H9 (cell line): Measurements from ENCODE around the gene B3GAT3. TPM values are rescaled to one million over a fixed set of nuclear protein-coding genes. Genes with fewer than 3 reads are reported as not detected.

Experiments
- DNase-seq: peaks from one replicate; pipeline ENCODE4 v3.0.0-alpha.2; 2017
- H2AFZ ChIP-seq: one replicate; pipeline ENCODE4 v1.6.1; 2013; ENCODE audit warnings: mild to moderate bottlenecking, low read length, control low read depth, moderate library complexity
- H2AK5ac ChIP-seq: 2 replicates; pipeline ENCODE4 v1.6.1; 2013; ENCODE audit warnings: low read length, control low read depth, mixed read lengths; ENCODE audit not compliant: insufficient read length
- H2BK120ac ChIP-seq: one replicate; pipeline ENCODE4 v1.6.1; 2013; ENCODE audit warnings: low read depth, mild to moderate bottlenecking, low read length, control low read depth, inconsistent platforms; ENCODE audit not compliant: poor library complexity, severe bottlenecking
- H2BK12ac ChIP-seq: 2 replicates; pipeline ENCODE4 v1.6.1; 2013; ENCODE audit warnings: low read length, control low read depth, mixed read lengths, low read depth; ENCODE audit not compliant: insufficient read length
- H2BK15ac ChIP-seq: 2 replicates; pipeline ENCODE4 v1.6.1; 2013; ENCODE audit warnings: low read depth, low read length, control low read depth
- H2BK20ac ChIP-seq: one replicate; pipeline ENCODE4 v1.6.1; 2013; ENCODE audit warnings: low read depth, mild to moderate bottlenecking, low read length, control low read depth, inconsistent platforms; ENCODE audit not compliant: poor library complexity, severe bottlenecking
- H2BK5ac ChIP-seq: 2 replicates; pipeline ENCODE4 v1.6.1; 2013; ENCODE audit warnings: low read length, control low read depth, mixed read lengths; ENCODE audit not compliant: insufficient read length
- H3K14ac ChIP-seq: 2 replicates; pipeline ENCODE4 v1.6.1; 2013; ENCODE audit warnings: low read length, control low read depth; ENCODE audit not compliant: insufficient read depth
- H3K18ac ChIP-seq: 2 replicates; pipeline ENCODE4 v1.6.1; 2013; ENCODE audit warnings: low read depth, mild to moderate bottlenecking, mixed read lengths, low read length, control low read depth; ENCODE audit not compliant: insufficient read length
- H3K23ac ChIP-seq: 2 replicates; pipeline ENCODE4 v1.6.1; 2013; ENCODE audit warnings: low read length, control low read depth, mixed read lengths, low read depth; ENCODE audit not compliant: insufficient read length
- H3K23me2 ChIP-seq: 2 replicates; pipeline ENCODE4 v1.6.1; 2013; ENCODE audit warnings: low read depth, mild to moderate bottlenecking, mixed read lengths, low read length, control low read depth; ENCODE audit not compliant: insufficient read length, poor library complexity, severe bottlenecking
- H3K27ac ChIP-seq: 2 replicates; pipeline ENCODE4 v1.5.1; 2013; ENCODE audit warnings: low read length, control low read depth, mixed read lengths, low read depth; ENCODE audit not compliant: insufficient read length
- H3K27me3 ChIP-seq: 2 replicates; pipeline ENCODE4 v1.6.1; 2013; ENCODE audit warnings: low read length, control low read depth, inconsistent platforms; ENCODE audit not compliant: insufficient read depth
- H3K4ac ChIP-seq: 2 replicates; pipeline ENCODE4 v1.6.1; 2013; ENCODE audit warnings: low read depth, mild to moderate bottlenecking, control low read depth, inconsistent platforms, low read length, moderate library complexity
- H3K4me1 ChIP-seq: 2 replicates; pipeline ENCODE4 v1.6.1; 2013; ENCODE audit warnings: low read length, control low read depth, inconsistent platforms; ENCODE audit not compliant: insufficient read depth
- H3K4me2 ChIP-seq: 2 replicates; pipeline ENCODE4 v1.6.1; 2013; ENCODE audit warnings: low read length, control low read depth, mixed read lengths; ENCODE audit not compliant: insufficient read length, insufficient read depth
- H3K56ac ChIP-seq: 2 replicates; pipeline ENCODE4 v1.6.1; 2013; ENCODE audit warnings: low read depth, mild to moderate bottlenecking, mixed read lengths, low read length, control low read depth; ENCODE audit not compliant: insufficient read length
- H3K79me1 ChIP-seq: 2 replicates; pipeline ENCODE4 v1.6.1; 2013; ENCODE audit warnings: low read depth, mild to moderate bottlenecking, moderate library complexity, low read length, control low read depth, inconsistent platforms; ENCODE audit not compliant: insufficient read depth, poor library complexity, severe bottlenecking
- H3K79me2 ChIP-seq: 2 replicates; pipeline ENCODE4 v1.6.1; 2013; ENCODE audit warnings: low read length, control low read depth, inconsistent platforms; ENCODE audit not compliant: insufficient read depth
- H3K9ac ChIP-seq: 2 replicates; pipeline ENCODE4 v1.6.1; 2013; ENCODE audit warnings: low read length, control low read depth, mixed read lengths; ENCODE audit not compliant: insufficient read length; ENCODE audit errors: extremely low read depth
- H3K9me3 ChIP-seq: one replicate; pipeline ENCODE4 v1.6.1; 2013; ENCODE audit warnings: low read depth, low read length, inconsistent platforms; ENCODE audit not compliant: control insufficient read depth
- H3T11ph ChIP-seq: one replicate; pipeline ENCODE4 v1.6.1; 2013; ENCODE audit warnings: mild to moderate bottlenecking, low read length, control low read depth, inconsistent platforms
- H4K20me1 ChIP-seq: one replicate; pipeline ENCODE4 v1.6.1; 2013; ENCODE audit not compliant: control insufficient read depth, insufficient read length, insufficient read depth
- H4K5ac ChIP-seq: 2 replicates; pipeline ENCODE4 v1.6.1; 2013; ENCODE audit warnings: low read depth, mild to moderate bottlenecking, mixed read lengths, low read length, control low read depth; ENCODE audit not compliant: insufficient read length
- H4K8ac ChIP-seq: replicated peaks from 2 replicates; pipeline ENCODE4 v1.6.1; 2013; ENCODE audit warnings: low read length, control low read depth, mixed read lengths, low read depth; ENCODE audit not compliant: insufficient read length
- H4K91ac ChIP-seq: 2 replicates; pipeline ENCODE4 v1.6.1; 2013; ENCODE audit warnings: low read depth, mild to moderate bottlenecking, moderate library complexity, mixed read lengths, low read length, control low read depth; ENCODE audit not compliant: insufficient read length
- H3K27ac Mint-ChIP-seq, 3 experiments: 2 replicates in 2 of 3; 3 replicates in 1 of 3; pipeline ENCODE4 v1.8.0; 2020 to 2021; ENCODE audit warnings: mixed read lengths in 3 of 3, mild to moderate bottlenecking in 1 of 3, moderate library complexity in 1 of 3
- H3K27me3 Mint-ChIP-seq: 2 replicates; pipeline ENCODE4 v1.8.0; 2021; ENCODE audit warnings: low read depth, mild to moderate bottlenecking, moderate library complexity, mixed read lengths
- H3K36me3 Mint-ChIP-seq, 3 experiments: 2 replicates in 2 of 3; 3 replicates in 1 of 3; pipeline ENCODE4 v1.8.0; 2020 to 2021; ENCODE audit warnings: low read depth in 3 of 3, mixed read lengths in 3 of 3; ENCODE audit not compliant: insufficient read depth in 1 of 3
- H3K4me1 Mint-ChIP-seq, 2 experiments: 2 replicates each; pipeline ENCODE4 v1.8.0; 2020; ENCODE audit warnings: mixed read lengths in 2 of 2
- H3K4me3 Mint-ChIP-seq, 2 experiments: 2 replicates in 1 of 2; 3 replicates in 1 of 2; pipeline ENCODE4 v1.8.0; 2020 to 2021; ENCODE audit warnings: mild to moderate bottlenecking in 2 of 2, mixed read lengths in 2 of 2, moderate library complexity in 1 of 2
- H3K9me3 Mint-ChIP-seq, 2 experiments: 2 replicates in 1 of 2; 3 replicates in 1 of 2; pipeline ENCODE4 v1.8.0; 2020; ENCODE audit warnings: mild to moderate bottlenecking in 2 of 2, mixed read lengths in 2 of 2, moderate library complexity in 1 of 2
- CTCF ChIP-seq: fragments of 200-600 bp; sonication (generic); conservative IDR thresholded peaks from 3 replicates; pipeline ENCODE4 v1.8.0; 2021; ENCODE audit warnings: antibody characterized with exemption, mild to moderate bottlenecking
- WGBS: extraction: QIAGEN DNeasy Blood & Tissue Kit; methylation state at CpG from one replicate; pipeline ENCODE4 v1.1.7; 2013; ENCODE audit warnings: missing lambda C conversion rate, low lambda C conversion rate, mixed read lengths; ENCODE audit not compliant: insufficient read length; ENCODE audit errors: extremely low coverage; 5-methylcytosine and 5-hydroxymethylcytosine counted together
- total RNA-seq: library from RNA; stranded (reverse); gene quantifications from 2 replicates; pipeline ENCODE4 v1.2.1, GENCODE V29; 2021

The B3GAT3 gene
- total RNA-seq, 1 experiment from 2014 or later, result 30.8 TPM

GRCh38 chr11:62574363-62575071, 47.3 kb downstream of the B3GAT3 start:
- no peaks in the 10 kb centered on the region for H3K27me3 Mint-ChIP-seq
- H2AFZ ChIP-seq, result no peak overlapping the region

More at GRCh38 chr11:62574363-62575071, 47.3 kb downstream of the B3GAT3 start:
- Histone ChIP-seq H4K20me1 (no peaks in the 10 kb centered on the region), H2BK15ac (no peak overlapping the region), H3K4me2 (peak overlapping the region; percentile 98), H4K8ac (no peak overlapping the region), H3K18ac (peak overlapping the region; percentile 35), H4K5ac (no peak overlapping the region), H3K23me2 (peaks cover 13% of the 10 kb centered on the region), H2BK20ac (no peak overlapping the region), H3K14ac (peak overlapping the region; percentile 31; the same call in 1 of the 2 replicates), H3T11ph (no peak overlapping the region), H2BK5ac (no peak overlapping the region), H3K9me3 (no peaks in the 10 kb centered on the region), H3K23ac (no peak overlapping the region), H2AK5ac (no peak overlapping the region), H3K56ac (no peak overlapping the region), H2BK120ac (no peak overlapping the region), H3K9ac (peak overlapping the region; percentile 91), H4K91ac (no peak overlapping the region), H3K27me3 (no peaks in the 10 kb centered on the region), H3K27ac (no peak overlapping the region), H3K4me1 (no peaks in the 10 kb centered on the region), H3K79me1 (peaks cover 8% of the 10 kb centered on the region), H2BK12ac (no peak overlapping the region), H3K4ac (no peak overlapping the region), H3K79me2 (peaks cover 12% of the 10 kb centered on the region; the same call in 1 of the 2 replicates)
- Mint-ChIP-seq H3K36me3 (peaks cover 42 to 75% (median 67%) of the 10 kb centered on the region in 3 experiments), H3K4me3 (peak overlapping the region; percentile 99 to 100), H3K27ac (peak overlapping the region; percentile 84 to 99 (median 95)), H3K9me3 (no peaks in the 10 kb centered on the region), H3K4me1 (peaks cover 37 to 38% of the 10 kb centered on the region in 2 experiments)
- DNase-seq, result no peak
- no peak for TF ChIP-seq CTCF
- no CpG with 5 or more reads among the region's 33 CpGs for WGBS
